HEK293 (cell line): ENCODE measurements around the gene GTPBP3.

Experiments
- CTCF ChIA-PET: fragments of 350-600 bp; formaldehyde crosslinking; extraction: SDS; loops from one replicate; lab custom pipeline; 2021; ENCODE audit warnings: antibody characterized with exemption; lab: Yijun Ruan, JAX
- POLR2A ChIA-PET: fragments of 300-600 bp; formaldehyde crosslinking; extraction: SDS; loops from one replicate; lab custom pipeline; 2020; ENCODE audit warnings: antibody characterized with exemption, inconsistent platforms; lab: Yijun Ruan, JAX
- H3K27ac ChIP-seq: fragments of 200-500 bp; sonication (Bioruptor generic); 2 replicates; pipeline ENCODE4 v1.5.1; 2014; ENCODE audit warnings: low read depth, low read length, control low read depth, inconsistent platforms; ENCODE audit errors: extremely low read depth
- H3K36me3 ChIP-seq, 2 experiments: fragments of 200-500 bp in 1 of 2; sonication (Bioruptor generic) in 1 of 2; 1 replicate in 1 of 2; 2 replicates in 1 of 2; pipeline ENCODE4 v1.5.1; 2014 to 2017; ENCODE audit warnings: inconsistent platforms in 2 of 2, low read length in 2 of 2; ENCODE audit not compliant: control insufficient read depth in 2 of 2, insufficient read depth in 1 of 2
- H3K4me1 ChIP-seq: fragments of 200-500 bp; sonication (Bioruptor generic); 2 replicates; pipeline ENCODE4 v1.5.1; 2014; ENCODE audit warnings: mild to moderate bottlenecking, low read length, inconsistent platforms; ENCODE audit not compliant: control insufficient read depth, insufficient read depth
- H3K4me3 ChIP-seq: 2 replicates; pipeline ENCODE4 v1.5.1; 2011; ENCODE audit warnings: low read depth, mild to moderate bottlenecking, control low read depth, low read length, moderate library complexity
- H3K9me3 ChIP-seq: fragments of 200-500 bp; sonication (Bioruptor generic); 2 replicates; pipeline ENCODE4 v1.5.1; 2014; ENCODE audit warnings: low read depth, low read length, inconsistent platforms; ENCODE audit not compliant: control insufficient read depth, insufficient read depth
- HOXC10 ChIP-seq: sonication (generic); formaldehyde crosslinking; IDR thresholded peaks from 2 replicates; pipeline ENCODE4 v1.8.1; 2023; ENCODE audit warnings: mild to moderate bottlenecking, missing genetic modification reagents
- KLF1 ChIP-seq: fragments of 450-650 bp; formaldehyde crosslinking; IDR thresholded peaks from 2 replicates; pipeline ENCODE4 v1.5.1; 2016; ENCODE audit warnings: missing biosample characterization, missing genetic modification characterization
- KLF16 ChIP-seq: fragments of 450-650 bp; formaldehyde crosslinking; IDR thresholded peaks from 2 replicates; pipeline ENCODE4 v1.5.1; 2017; ENCODE audit warnings: missing biosample characterization, missing genetic modification characterization
- KLF9 ChIP-seq: fragments of 450-650 bp; formaldehyde crosslinking; IDR thresholded peaks from 2 replicates; pipeline ENCODE4 v1.5.1; 2016; ENCODE audit warnings: missing biosample characterization, missing genetic modification characterization, low read depth
- SALL2 ChIP-seq: fragments of 450-650 bp; formaldehyde crosslinking; IDR thresholded peaks from 2 replicates; pipeline ENCODE4 v1.5.0; 2017; ENCODE audit warnings: missing biosample characterization, mild to moderate bottlenecking, missing genetic modification characterization, borderline replicate concordance
- SCRT2 ChIP-seq: fragments of 450-650 bp; formaldehyde crosslinking; IDR thresholded peaks from 2 replicates; pipeline ENCODE4 v1.5.1; 2016; ENCODE audit warnings: missing biosample characterization, missing genetic modification characterization
- ZBTB44 ChIP-seq: fragments of 450-650 bp; IDR thresholded peaks from 2 replicates; pipeline ENCODE4 v1.5.1; 2018; ENCODE audit warnings: missing biosample characterization, mild to moderate bottlenecking, missing genetic modification characterization
- ZFP41 ChIP-seq: fragments of 450-650 bp; formaldehyde crosslinking; IDR thresholded peaks from 2 replicates; pipeline ENCODE4 v1.5.1; 2016; ENCODE audit warnings: missing biosample characterization, missing genetic modification characterization, borderline replicate concordance
- ZNF140 ChIP-seq: fragments of 450-650 bp; formaldehyde crosslinking; IDR thresholded peaks from 2 replicates; pipeline ENCODE4 v1.5.1; 2016; ENCODE audit warnings: missing biosample characterization, missing genetic modification characterization
- ZNF214 ChIP-seq: fragments of 450-650 bp; formaldehyde crosslinking; IDR thresholded peaks from 2 replicates; pipeline ENCODE4 v1.5.1; 2017; ENCODE audit warnings: missing biosample characterization, mild to moderate bottlenecking, missing genetic modification characterization, borderline replicate concordance
- ZNF354C ChIP-seq: fragments of 450-650 bp; formaldehyde crosslinking; IDR thresholded peaks from 2 replicates; pipeline ENCODE4 v1.5.1; 2016; ENCODE audit warnings: missing biosample characterization, missing genetic modification characterization, low read depth, borderline replicate concordance
- ZNF501 ChIP-seq: fragments of 450-650 bp; formaldehyde crosslinking; IDR thresholded peaks from 2 replicates; pipeline ENCODE4 v1.5.1; 2016; ENCODE audit warnings: missing biosample characterization, missing genetic modification characterization
- ZNF513 ChIP-seq: fragments of 450-650 bp; IDR thresholded peaks from 2 replicates; pipeline ENCODE4 v1.5.1; 2018; ENCODE audit warnings: missing biosample characterization, missing genetic modification characterization
- ZNF548 ChIP-seq: fragments of 450-650 bp; formaldehyde crosslinking; IDR thresholded peaks from 2 replicates; pipeline ENCODE4 v1.5.1; 2016; ENCODE audit warnings: missing biosample characterization, missing genetic modification characterization
- ZNF571 ChIP-seq: fragments of 450-650 bp; formaldehyde crosslinking; IDR thresholded peaks from 2 replicates; pipeline ENCODE4 v1.5.0; 2017; ENCODE audit warnings: missing biosample characterization, missing genetic modification characterization
- ZNF580 ChIP-seq: fragments of 450-650 bp; formaldehyde crosslinking; IDR thresholded peaks from 2 replicates; pipeline ENCODE4 v1.5.1; 2016; ENCODE audit warnings: missing biosample characterization, missing genetic modification characterization
- ZNF585B ChIP-seq: fragments of 450-650 bp; formaldehyde crosslinking; IDR thresholded peaks from 2 replicates; pipeline ENCODE4 v1.5.1; 2016; ENCODE audit warnings: missing biosample characterization, missing genetic modification characterization
- ZNF596 ChIP-seq: fragments of 450-650 bp; IDR thresholded peaks from 2 replicates; pipeline ENCODE4 v1.5.0; 2018; ENCODE audit warnings: missing biosample characterization, mild to moderate bottlenecking, missing genetic modification characterization, moderate library complexity
- ZNF629 ChIP-seq: fragments of 450-650 bp; formaldehyde crosslinking; IDR thresholded peaks from 2 replicates; pipeline ENCODE4 v1.5.1; 2017; ENCODE audit warnings: missing biosample characterization, missing genetic modification characterization
- ZNF664 ChIP-seq: fragments of 450-650 bp; formaldehyde crosslinking; IDR thresholded peaks from 2 replicates; pipeline ENCODE4 v1.5.1; 2016; ENCODE audit warnings: missing biosample characterization, missing genetic modification characterization
- ZNF777 ChIP-seq: fragments of 450-650 bp; formaldehyde crosslinking; IDR thresholded peaks from 2 replicates; pipeline ENCODE4 v1.5.1; 2017; ENCODE audit warnings: missing biosample characterization, missing genetic modification characterization, borderline replicate concordance
- ZSCAN30 ChIP-seq: fragments of 450-650 bp; IDR thresholded peaks from 2 replicates; pipeline ENCODE4 v1.5.1; 2018; ENCODE audit warnings: missing biosample characterization, mild to moderate bottlenecking, missing genetic modification characterization, moderate library complexity
- TF ChIP-seq, protein P1 (sequence below): fragments of 450-650 bp; formaldehyde crosslinking; optimal IDR thresholded peaks from 2 replicates; pipeline ENCODE3; 2016; ENCODE audit warnings: missing biosample characterization, mild to moderate bottlenecking, missing genetic modification characterization

GTPBP3 gene

GRCh38 chr19:17370026-17370587, 32.8 kb downstream of the GTPBP3 start:
- POLR2A ChIA-PET = no interaction called here
- Histone ChIP-seq H3K9me3 (no peaks in the 10 kb centered on the region), H3K27ac (no peak overlapping the region), H3K4me3 (no peak overlapping the region), H3K36me3 (no peaks in the 10 kb centered on the region), H3K4me1 (no peaks in the 10 kb centered on the region)
- CTCF ChIA-PET = interaction anchor here (1.4 kb wide), 1 partner anchor 17 kb away, joined by 4 read pairs; no protein-coding TSS in a partner anchor
- no peak for TF ChIP-seq ZNF501 (tag by site-specific recombination)
- no peak for TF ChIP-seq ZNF596
- TF ChIP-seq SALL2 (tag by site-specific recombination) = no peak
- no peak for TF ChIP-seq ZNF548 (tag by site-specific recombination)
- no peak for TF ChIP-seq ZBTB44
- no peak for TF ChIP-seq ZSCAN30 (tag by site-specific recombination)
- TF ChIP-seq ZNF354C (tag by site-specific recombination) = no peak
- TF ChIP-seq KLF1 (tag by site-specific recombination) = no peak
- no peak for TF ChIP-seq ZNF580 (tag by site-specific recombination)
- no peak for TF ChIP-seq HOXC10 (CRISPR knock-in tag)
- no peak for TF ChIP-seq ZNF664 (tag by site-specific recombination)
- TF ChIP-seq ZNF629 (tag by site-specific recombination) = no peak
- TF ChIP-seq ZNF777 (tag by site-specific recombination) = no peak
- TF ChIP-seq KLF9 (tag by site-specific recombination) = no peak
- TF ChIP-seq, all 188 proteins: peak for 0

DNA sequence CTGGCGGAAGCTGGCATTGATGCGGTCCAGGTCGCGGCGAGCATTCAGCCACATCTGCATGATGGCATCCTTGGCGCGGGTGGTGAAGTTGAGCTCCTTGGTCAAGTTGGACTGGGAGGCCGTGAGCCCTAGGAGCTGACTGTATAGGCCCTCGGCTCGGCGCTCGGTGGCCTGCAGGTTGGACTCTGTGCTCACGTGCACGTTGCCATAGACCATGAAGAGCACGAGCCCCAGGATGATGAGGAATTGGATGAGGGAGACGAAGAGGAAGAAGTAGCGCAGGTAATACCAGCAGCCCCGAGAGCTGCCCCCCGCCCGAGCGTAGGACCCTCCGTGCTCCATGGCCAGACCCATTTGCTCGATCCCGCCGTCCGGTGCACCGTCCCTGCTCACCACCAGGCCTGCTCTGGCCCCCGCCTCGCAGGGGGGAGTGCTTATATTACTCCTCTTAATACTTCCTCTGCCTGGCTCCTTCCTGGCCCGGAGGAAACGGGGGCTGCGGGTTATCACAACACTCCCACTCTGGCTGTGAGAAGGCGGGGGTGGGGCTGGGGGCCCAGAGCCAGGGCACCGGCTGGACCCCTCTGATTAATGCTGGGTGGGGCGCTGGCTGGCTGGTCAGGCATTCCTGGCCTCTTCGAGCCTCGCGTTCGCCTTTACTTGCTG, 39.7 kb downstream of the GTPBP3 start, which contains the start of gene PLVAP:
PLVAP (minus strand) TSS at position 408 of the 666 bp plus-strand sequence; CDS start at position 354, 54 bp downstream.
- CTCF ChIA-PET = interaction anchor here (0.9 to 1.4 kb wide), 4 partner anchors 9 to 12 kb away, joined by 3 to 5 read pairs (median 4); no protein-coding TSS in a partner anchor
- no peaks in the 10 kb centered on the region for H3K36me3 ChIP-seq
- TF ChIP-seq ZNF513 (tag by site-specific recombination) = no peak
- TF ChIP-seq ZNF571 (tag by site-specific recombination) = no peak
- TF ChIP-seq ZNF214 (tag by site-specific recombination) = no peak
- TF ChIP-seq, all 188 proteins: peak for 0
- Histone ChIP-seq H3K4me3 (no peak within 1 kb of the TSS), H3K4me1 (no peaks in the 10 kb centered on the region), H3K27ac (no peak within 1 kb of the TSS), H3K9me3 (no peaks in the 10 kb centered on the region)
- POLR2A ChIA-PET = no interaction called here

DNA sequence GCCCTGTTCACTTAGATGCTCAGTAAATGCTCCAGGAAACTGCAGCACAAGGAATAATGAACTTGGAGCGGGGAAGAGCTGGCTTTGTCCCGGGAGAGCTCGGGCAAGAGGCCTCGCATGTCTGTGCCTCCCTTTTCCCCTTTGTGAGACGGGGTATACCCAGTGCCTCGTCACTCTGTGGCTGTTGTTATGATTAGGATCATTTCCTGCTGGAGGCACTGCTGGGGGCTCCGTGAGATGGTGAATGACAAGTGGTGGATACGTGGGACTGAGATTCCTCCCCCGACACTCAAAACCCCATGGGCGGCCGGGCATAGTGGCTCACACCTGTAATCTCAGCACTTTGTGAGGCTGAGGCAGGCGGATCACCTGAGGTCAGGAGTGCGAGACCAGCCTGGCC, 40.9 kb downstream of the GTPBP3 start:
- ChIA-PET CTCF (interaction anchor here (0.9 kb wide), 1 partner anchor 8 kb away, joined by 3 read pairs; no protein-coding TSS in a partner anchor), POLR2A (no interaction called here)
- H3K36me3 ChIP-seq = no peaks in the 10 kb centered on the region
- TF ChIP-seq, protein P1, sequence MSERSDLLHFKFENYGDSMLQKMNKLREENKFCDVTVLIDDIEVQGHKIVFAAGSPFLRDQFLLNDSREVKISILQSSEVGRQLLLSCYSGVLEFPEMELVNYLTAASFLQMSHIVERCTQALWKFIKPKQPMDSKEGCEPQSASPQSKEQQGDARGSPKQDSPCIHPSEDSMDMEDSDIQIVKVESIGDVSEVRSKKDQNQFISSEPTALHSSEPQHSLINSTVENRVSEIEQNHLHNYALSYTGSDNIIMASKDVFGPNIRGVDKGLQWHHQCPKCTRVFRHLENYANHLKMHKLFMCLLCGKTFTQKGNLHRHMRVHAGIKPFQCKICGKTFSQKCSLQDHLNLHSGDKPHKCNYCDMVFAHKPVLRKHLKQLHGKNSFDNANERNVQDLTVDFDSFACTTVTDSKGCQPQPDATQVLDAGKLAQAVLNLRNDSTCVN = no peak
- no peak for TF ChIP-seq KLF16 (tag by site-specific recombination)
- no peak for TF ChIP-seq SCRT2
- no peak for TF ChIP-seq ZNF585B (tag by site-specific recombination)
- TF ChIP-seq ZFP41 (tag by site-specific recombination) = no peak
- TF ChIP-seq ZNF140 (tag by site-specific recombination) = no peak

More for the DNA sequence above, 40.9 kb downstream of the GTPBP3 start:
- Histone ChIP-seq H3K4me3 (no peak overlapping the region), H3K27ac (no peak overlapping the region), H3K9me3 (no peaks in the 10 kb centered on the region), H3K4me1 (no peaks in the 10 kb centered on the region)
